ENCODE measurements around the gene MTCH1. TPM values are rescaled to one million over a fixed set of nuclear protein-coding genes. Genes with fewer than 3 reads are reported as not detected.

MTCH1 gene
- total and polyA plus RNA-seq, 2 of the 4 experiments (the other 2 are of a cell fraction) = 215 to 263 TPM

- POLR2A ChIA-PET (ENCODE audit: unreplicated experiment) = interaction anchor here (0.5 to 1.1 kb wide), 3 partner anchors 48 to 303 kb away, joined by 3 to 4 read pairs (median 4); no protein-coding TSS in a partner anchor
- Histone ChIP-seq H2AFZ (replicated peaks; ENCODE audit: low read length, poor library complexity) (peak overlapping the region; percentile 88), H3K23ac (ENCODE audit: low read depth, low read length) (peak overlapping the region; percentile 97), H3K4me2 (ENCODE audit: low read depth, low read length) (peak overlapping the region; percentile 99), H4K20me1 (ENCODE audit: insufficient read depth, low read length) (peaks cover 50% of the 10 kb centered on the region), H3K18ac (ENCODE audit: low read depth, low read length) (peak overlapping the region; percentile 73), H3K56ac (ENCODE audit: extremely low read depth, insufficient read depth, low read length) (peak overlapping the region; percentile 91), H4K5ac (ENCODE audit: low read depth, low read length) (peak overlapping the region; percentile 81), H3K4me3 (ENCODE audit: insufficient read depth, low read depth, low read length) (peak overlapping the region; percentile 97), H4K8ac (ENCODE audit: low read depth in 2 of 2, low read length in 2 of 2) (peak overlapping the region; percentile 81 to 89), H2BK20ac (ENCODE audit: low read depth, low read length) (no peak overlapping the region), H2AK5ac (ENCODE audit: low read depth, low read length) (peak overlapping the region; percentile 99), H3K4ac (ENCODE audit: low read depth, low read length) (peak overlapping the region; percentile 99), H3K4me1 (ENCODE audit: control insufficient read depth, insufficient read depth, low read length) (peaks cover 18% of the 10 kb centered on the region), H3K9me1 (ENCODE audit: insufficient read depth, low read length) (peaks cover 28% of the 10 kb centered on the region), H3K14ac (replicated peaks; ENCODE audit: low read depth, low read length) (peak overlapping the region; percentile 99), H3K9me3 (ENCODE audit: control insufficient read depth, insufficient read depth, low read length) (no peaks in the 10 kb centered on the region), H2BK15ac (ENCODE audit: low read depth, low read length) (peak overlapping the region; percentile 68; the same call in 1 of the 3 replicates), H4K91ac (ENCODE audit: insufficient read depth, low read depth, low read length) (peak overlapping the region; percentile 96), H3K79me1 (ENCODE audit: low read depth in 1 of 2, low read length in 2 of 2) (peaks cover 9 to 55% of the 10 kb centered on the region in 2 experiments; a peak in 3 of 4 replicates), H2AK9ac (replicated peaks; ENCODE audit: low read depth, low read length, poor library complexity) (peak overlapping the region; percentile 100), H3K27ac (ENCODE audit: insufficient read depth, low read length) (peak overlapping the region; percentile 98), H3K36me3 (ENCODE audit: control insufficient read depth, insufficient read depth, low read length) (peaks cover 9% of the 10 kb centered on the region), H3K27me3 (ENCODE audit: control insufficient read depth, insufficient read depth, low read length) (no peaks in the 10 kb centered on the region), H2BK5ac (ENCODE audit: low read depth, low read length, poor library complexity, severe bottlenecking) (peak overlapping the region; percentile 89), H2BK120ac (ENCODE audit: low read depth, low read length) (peak overlapping the region; percentile 78; the same call in 1 of the 2 replicates), H3K9ac (ENCODE audit: low read depth, low read length) (peak overlapping the region; percentile 100)
- 3% methylated on average over 8 of the region's 15 CpGs; no CpG with 5 or more reads in 1 of the 2 experiments for WGBS, 2 experiments (ENCODE audit: extremely low coverage in 2 of 2, insufficient read length in 1 of 2)
- intact Hi-C loops (cut with micrococcal nuclease) (no loop called here), dilution Hi-C loops (cut with HindIII; ENCODE audit: low sequenced_read_pairs, unreplicated experiment) (no loop called here), in situ Hi-C loops (cut with MboI; ENCODE audit: low sequenced_read_pairs) (loop anchor here (10.0 kb wide), 1 partner anchor 101 kb away; the partner anchor contains the start of gene C6orf89)
- CTCF ChIA-PET = no interaction called here
- TF ChIP-seq FOS (IDR thresholded peaks at IDR 0.05; ENCODE audit: low read depth, low read length) (no peak), POLR2A (IDR thresholded peaks at IDR 0.05; ENCODE audit: low read depth, low read length) (no peak), USF2 (IDR thresholded peaks at IDR 0.05; ENCODE audit: low read depth, low read length) (no peak), ELK1 (IDR thresholded peaks at IDR 0.05; ENCODE audit: borderline replicate concordance, low read depth, low read length) (no peak), MAZ (IDR thresholded peaks at IDR 0.05; ENCODE audit: borderline replicate concordance, low read depth, low read length) (no peak), CEBPB (IDR thresholded peaks at IDR 0.05; ENCODE audit: low read depth, low read length) (no peak), MAFK (IDR thresholded peaks at IDR 0.05; ENCODE audit: low read depth, low read length) (no peak), CHD1 (IDR thresholded peaks at IDR 0.05; ENCODE audit: low read depth, low read length) (no peak), CTCF (conservative IDR thresholded peaks at IDR 0.05; ENCODE audit: low read depth, low read length) (no peak), RCOR1 (IDR thresholded peaks at IDR 0.05; ENCODE audit: insufficient replicate concordance, low read length) (no peak), RFX5 (IDR thresholded peaks at IDR 0.05; ENCODE audit: low read depth, low read length) (no peak), SMC3 (IDR thresholded peaks at IDR 0.05; ENCODE audit: low read depth, low read length) (no peak)
- BruUV-seq (replicated peaks) = no TSS peak
- DNase-seq = no peak
- ATAC-seq (ENCODE audit: low read depth) = no peak
These were observed 584 bp downstream of the MTCH1 start for GRCh38 chr6:36985417-36985807.

Measured in IMR-90 (cell line).